ENCODE data around the gene RBM19. TPM values are rescaled to one million over a fixed set of nuclear protein-coding genes. Genes with fewer than 3 reads are reported as not detected.

RBM19 gene
- total and polyA plus RNA-seq, 11 donors = 12.7 to 27.1 (median 17.4) TPM

DNA sequence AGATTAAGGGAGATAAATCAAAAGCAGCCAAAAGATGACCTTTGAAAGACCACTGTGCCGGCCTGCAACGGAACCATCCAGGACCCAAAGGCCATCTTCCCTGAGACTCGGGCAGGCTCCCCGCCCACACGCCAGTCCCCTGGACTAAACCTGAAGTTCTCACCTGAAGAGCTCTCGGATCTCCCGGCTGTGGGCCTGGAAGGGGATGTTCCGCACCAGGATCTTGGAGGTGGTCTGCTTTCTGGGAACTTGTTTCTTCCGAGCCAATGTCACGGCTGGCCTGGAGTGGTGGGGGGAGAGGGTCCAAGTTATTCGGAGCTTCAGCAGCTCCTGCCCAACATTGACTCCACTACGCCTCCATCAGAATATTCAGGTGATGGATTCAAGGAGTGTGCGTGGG, 51.3 kb downstream of the RBM19 start:
- TF ChIP-seq, protein P1, sequence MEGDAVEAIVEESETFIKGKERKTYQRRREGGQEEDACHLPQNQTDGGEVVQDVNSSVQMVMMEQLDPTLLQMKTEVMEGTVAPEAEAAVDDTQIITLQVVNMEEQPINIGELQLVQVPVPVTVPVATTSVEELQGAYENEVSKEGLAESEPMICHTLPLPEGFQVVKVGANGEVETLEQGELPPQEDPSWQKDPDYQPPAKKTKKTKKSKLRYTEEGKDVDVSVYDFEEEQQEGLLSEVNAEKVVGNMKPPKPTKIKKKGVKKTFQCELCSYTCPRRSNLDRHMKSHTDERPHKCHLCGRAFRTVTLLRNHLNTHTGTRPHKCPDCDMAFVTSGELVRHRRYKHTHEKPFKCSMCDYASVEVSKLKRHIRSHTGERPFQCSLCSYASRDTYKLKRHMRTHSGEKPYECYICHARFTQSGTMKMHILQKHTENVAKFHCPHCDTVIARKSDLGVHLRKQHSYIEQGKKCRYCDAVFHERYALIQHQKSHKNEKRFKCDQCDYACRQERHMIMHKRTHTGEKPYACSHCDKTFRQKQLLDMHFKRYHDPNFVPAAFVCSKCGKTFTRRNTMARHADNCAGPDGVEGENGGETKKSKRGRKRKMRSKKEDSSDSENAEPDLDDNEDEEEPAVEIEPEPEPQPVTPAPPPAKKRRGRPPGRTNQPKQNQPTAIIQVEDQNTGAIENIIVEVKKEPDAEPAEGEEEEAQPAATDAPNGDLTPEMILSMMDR (IDR thresholded peaks at IDR 0.05) = no peak
- TF ChIP-seq POLR2A (IDR thresholded peaks at IDR 0.05) = no peak
- Histone ChIP-seq H3K36me3 (peaks cover 0 to 80% (median 61%) of the 10 kb centered on the region in 9 donors), H3K4me3 (no peak overlapping the region), H3K27ac (no peak overlapping the region), H3K27me3 (no peaks in the 10 kb centered on the region), H3K9me3 (no peaks in the 10 kb centered on the region), H3K4me1 (no peaks in the 10 kb centered on the region)
- no peak for DNase-seq
- intact Hi-C loops (cut with DNase I) = loop anchor here in 5 of 10 donors (5.0 to 10.0 kb wide), 7 partner anchors 453 to 720 kb away; no protein-coding TSS in a partner anchor
- ATAC-seq = no peak
- WGBS, 4 donors = 93 to 97% (median 96%) methylated on average over 13 of the region's 13 CpGs

- Histone ChIP-seq H3K36me3 (peaks cover 0 to 83% (median 64%) of the 10 kb centered on the region in 9 donors), H3K4me3 (no peak overlapping the region), H3K27ac (no peak overlapping the region), H3K27me3 (no peaks in the 10 kb centered on the region), H3K9me3 (no peaks in the 10 kb centered on the region), H3K4me1 (no peaks in the 10 kb centered on the region)
- TF ChIP-seq POLR2A (IDR thresholded peaks at IDR 0.05) = no peak
- TF ChIP-seq, protein P1 (IDR thresholded peaks at IDR 0.05) = no peak
- ATAC-seq (no peak), DNase-seq (no peak)
- intact Hi-C loops (cut with DNase I) = loop anchor here in 5 of 10 donors (5.0 to 10.0 kb wide), 7 partner anchors 452 to 719 kb away; no protein-coding TSS in a partner anchor
- WGBS, 4 donors = 92 to 95% (median 93%) methylated on average over 10 of the region's 10 CpGs
Observed at GRCh38 chr12:113914176-113914575, 51.9 kb downstream of the RBM19 start.

DNA sequence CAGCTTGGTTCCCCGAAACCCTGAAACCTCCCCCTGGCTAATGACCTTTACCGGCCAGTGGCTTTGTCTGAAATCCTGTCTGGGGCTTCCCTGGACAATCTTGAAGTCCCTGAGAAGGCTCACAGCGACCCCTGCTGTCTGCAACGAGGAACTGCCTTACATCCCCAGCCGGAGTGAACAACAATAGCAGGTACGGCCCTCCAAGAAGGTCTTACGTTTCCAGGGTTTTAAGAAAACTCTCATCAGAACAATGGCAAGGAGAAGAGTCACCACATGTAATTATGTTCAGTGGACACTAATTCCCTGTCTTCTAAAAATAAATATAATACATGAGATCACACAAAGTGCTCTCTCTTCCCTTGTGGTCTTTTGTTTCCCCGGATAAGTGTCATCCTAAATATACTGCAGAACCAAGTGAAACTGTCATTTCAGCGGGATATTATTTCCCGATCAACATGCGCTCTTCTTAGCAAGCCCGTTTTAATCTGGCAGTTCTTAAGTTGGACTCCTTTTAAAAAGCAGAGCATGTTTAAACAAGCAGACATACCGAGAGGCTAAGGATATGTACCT, 53.3 kb downstream of the RBM19 start:
- peak in 4 of 5 donors; percentile 46 to 59 (median 52) for DNase-seq
- peak in 3 of 4 donors; percentile 59 to 81 (median 74) for ATAC-seq
- Histone ChIP-seq H3K36me3 (peaks cover 0 to 77% (median 56%) of the 10 kb centered on the region in 9 donors), H3K9me3 (no peaks in the 10 kb centered on the region), H3K27me3 (no peaks in the 10 kb centered on the region), H3K4me1 (no peaks in the 10 kb centered on the region), H3K4me3 (no peak overlapping the region), H3K27ac (no peak overlapping the region)
- intact Hi-C loops (cut with DNase I) = loop anchor here in 9 of 10 donors (1.0 to 10.0 kb wide), 10 partner anchors 450 to 718 kb away; no protein-coding TSS in a partner anchor
- TF ChIP-seq, protein P1 (IDR thresholded peaks at IDR 0.05) = peak; percentile 59 to 88 (median 82)
- no peak for TF ChIP-seq POLR2A (IDR thresholded peaks at IDR 0.05)
- 50 to 52% (median 51%) methylated on average over 13 of the region's 13 CpGs for WGBS, 4 donors

DNA sequence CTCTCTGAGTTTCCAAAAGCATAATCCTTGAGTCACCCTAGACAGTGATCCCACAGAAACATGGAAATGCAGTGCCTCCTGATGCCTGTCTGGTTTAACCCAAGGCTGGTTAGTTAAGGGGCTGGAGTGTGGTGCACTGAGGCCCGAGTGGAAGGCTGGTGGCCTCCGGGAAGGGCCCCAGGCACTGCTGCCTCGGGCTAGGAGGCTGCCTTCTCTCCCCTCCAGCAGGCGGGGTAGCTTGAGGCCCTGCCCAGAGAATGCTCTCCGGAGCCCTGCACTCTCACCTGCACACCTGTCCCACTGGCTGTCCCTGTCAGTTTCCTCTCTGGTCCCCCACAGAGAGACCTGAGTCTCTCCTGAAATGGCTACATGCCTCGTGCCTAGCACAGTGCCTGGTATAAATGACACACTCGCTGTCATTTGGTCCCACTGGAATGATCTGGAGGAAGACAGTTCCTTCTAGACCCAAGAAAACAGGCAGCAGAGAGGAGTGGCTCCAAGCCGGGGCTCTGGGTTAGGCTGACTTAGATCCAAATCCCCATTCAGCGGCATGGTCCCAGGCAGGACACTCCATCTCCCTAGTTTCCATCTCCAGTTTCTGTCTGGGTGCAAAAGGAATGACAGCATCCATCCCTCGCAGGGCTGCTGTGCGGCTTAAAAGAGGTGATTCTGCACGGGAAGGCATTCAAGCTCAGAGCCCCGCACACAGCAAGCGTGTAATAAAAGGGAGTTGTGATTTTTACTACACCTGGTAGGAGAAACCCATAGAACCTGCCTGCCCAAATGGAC, 54.0 kb downstream of the RBM19 start:
- H3K27ac ChIP-seq = no peak overlapping the region
- TF ChIP-seq POLR2A (IDR thresholded peaks at IDR 0.05) = no peak
- TF ChIP-seq, protein P1 (IDR thresholded peaks at IDR 0.05) = no peak
- H3K27me3 ChIP-seq = no peaks in the 10 kb centered on the region
- no peaks in the 10 kb centered on the region for H3K9me3 ChIP-seq
- intact Hi-C loops (cut with DNase I) = loop anchor here in 9 of 10 donors (1.0 to 10.0 kb wide), 10 partner anchors 449 to 717 kb away; no protein-coding TSS in a partner anchor
- no peak for DNase-seq
- WGBS, 4 donors = 92 to 96% (median 93%) methylated on average over 12 to 14 of the region's 14 CpGs
- no peak overlapping the region for H3K4me3 ChIP-seq
- H3K4me1 ChIP-seq = no peaks in the 10 kb centered on the region
- H3K36me3 ChIP-seq = peaks cover 0 to 78% (median 50%) of the 10 kb centered on the region in 9 donors
- no peak for ATAC-seq

Data from heart left ventricle (tissue), 16 donors.